GM10266 (cell line): ENCODE data around the gene HDGFL2.
A peak's percentile ranks its signal among the peaks of the same experiment; 100 is the strongest.

ENCODE experiments used
- DNase-seq: peaks from one replicate; pipeline ENCODE4 v3.0.0; 2012; ENCODE audit errors: extremely low spot score
- CTCF ChIP-seq: IDR thresholded peaks from 2 replicates; pipeline ENCODE4 v1.5.1; 2012; ENCODE audit warnings: mild to moderate bottlenecking, low read depth; ENCODE audit not compliant: control insufficient read depth, insufficient read depth; ENCODE audit errors: missing control alignments

HDGFL2 gene

DNA sequence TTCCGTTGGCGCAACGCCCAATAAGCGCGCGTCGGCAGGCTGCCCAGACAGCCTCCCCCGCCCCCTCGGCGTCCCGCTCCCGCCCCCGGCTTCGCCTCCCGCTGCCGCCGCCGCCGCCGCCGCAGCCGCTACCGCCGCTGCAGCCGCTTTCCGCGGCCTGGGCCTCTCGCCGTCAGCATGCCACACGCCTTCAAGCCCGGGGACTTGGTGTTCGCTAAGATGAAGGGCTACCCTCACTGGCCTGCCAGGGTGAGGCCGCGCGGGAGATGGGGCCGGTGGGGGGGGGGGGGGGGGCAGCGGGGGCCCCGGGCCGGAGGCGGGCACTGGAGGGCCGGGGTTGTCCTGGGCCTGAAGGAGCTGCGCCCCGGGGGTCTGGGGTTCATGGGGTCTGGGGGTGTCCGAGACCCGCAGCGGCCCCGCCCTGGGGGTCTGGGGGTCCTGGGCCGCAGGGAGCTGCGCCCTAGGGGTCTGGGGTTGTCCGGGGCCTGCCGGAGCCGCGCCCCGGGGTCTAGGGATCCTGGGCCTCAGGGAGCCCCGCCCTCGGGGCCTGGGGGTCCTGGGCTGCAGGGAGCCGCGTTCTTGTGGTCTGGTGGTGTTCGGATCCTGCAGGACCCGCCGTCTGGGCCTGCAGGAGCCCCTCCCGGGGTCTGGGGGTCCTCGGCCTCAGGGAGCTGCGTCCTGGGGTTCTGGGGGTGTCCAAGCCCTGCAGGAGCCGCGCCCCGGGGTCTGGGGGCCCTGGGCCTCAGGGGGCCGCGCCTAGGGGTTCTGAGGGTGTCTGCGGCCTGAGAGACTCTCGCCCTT is at the start of gene HDGFL2:
Gene HDGFL2, plus strand, starts transcription at position 124 of the 801 bp plus-strand sequence. Its CDS starts 54 bp downstream, at position 178.
- TF ChIP-seq CTCF = no peak
- DNase-seq = peak; percentile 53

DNA sequence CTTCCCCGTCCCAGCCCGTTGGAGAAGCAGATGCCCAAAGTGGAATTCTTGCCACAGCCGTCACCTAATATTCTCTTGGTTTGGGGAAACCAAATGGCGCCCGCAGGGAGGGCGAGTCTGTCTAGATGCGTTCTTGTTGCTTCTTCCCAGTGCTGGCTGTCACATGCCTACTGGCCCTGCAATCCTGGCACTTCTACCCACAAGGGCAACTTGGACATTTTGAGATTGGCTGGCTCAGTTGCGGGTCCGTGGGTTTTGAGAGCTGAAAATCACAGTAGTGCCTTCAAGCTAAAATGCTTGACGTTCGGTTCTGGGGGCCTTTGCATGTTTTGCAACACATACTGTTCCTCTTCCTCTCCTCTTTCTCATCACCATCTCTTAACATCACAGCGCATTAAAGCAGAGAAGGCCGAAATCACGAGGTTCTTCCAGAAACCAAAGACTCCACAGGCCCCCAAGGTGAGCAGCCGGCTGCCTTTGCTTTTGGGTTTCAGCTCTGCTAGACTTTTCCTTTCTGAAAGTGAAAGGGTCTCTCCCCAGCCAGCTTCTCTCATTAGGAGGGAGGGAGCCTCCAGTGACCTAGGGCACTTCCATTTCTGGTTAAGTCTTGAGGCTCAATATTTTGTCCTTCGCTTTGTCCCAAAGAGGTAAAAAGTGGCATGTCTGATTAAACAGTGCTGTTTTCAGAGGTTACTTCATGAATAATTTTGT is 48.5 kb upstream of the HDGFL2 start:
- no peak for DNase-seq
- no peak for TF ChIP-seq CTCF

DNA sequence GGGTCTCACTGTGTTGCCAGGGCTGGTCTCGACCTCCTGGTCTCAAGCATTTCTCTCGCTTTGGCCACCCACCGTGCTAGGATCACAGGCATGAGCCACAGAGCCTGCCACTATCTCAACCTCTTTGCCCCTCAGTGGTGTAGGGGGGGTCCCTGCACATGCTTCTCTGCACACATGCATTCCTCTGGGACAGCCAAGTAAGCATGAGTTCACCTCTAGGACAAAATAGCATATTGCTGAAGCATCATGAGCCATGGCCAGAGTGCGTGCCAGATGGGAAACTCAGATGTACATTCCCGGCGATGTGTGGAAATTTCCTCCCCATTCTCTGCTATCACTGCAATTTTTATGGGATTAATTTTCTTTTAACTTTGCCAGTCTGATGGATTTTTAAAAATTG is 46.6 kb upstream of the HDGFL2 start:
- DNase-seq = no peak
- TF ChIP-seq CTCF = no peak

DNA sequence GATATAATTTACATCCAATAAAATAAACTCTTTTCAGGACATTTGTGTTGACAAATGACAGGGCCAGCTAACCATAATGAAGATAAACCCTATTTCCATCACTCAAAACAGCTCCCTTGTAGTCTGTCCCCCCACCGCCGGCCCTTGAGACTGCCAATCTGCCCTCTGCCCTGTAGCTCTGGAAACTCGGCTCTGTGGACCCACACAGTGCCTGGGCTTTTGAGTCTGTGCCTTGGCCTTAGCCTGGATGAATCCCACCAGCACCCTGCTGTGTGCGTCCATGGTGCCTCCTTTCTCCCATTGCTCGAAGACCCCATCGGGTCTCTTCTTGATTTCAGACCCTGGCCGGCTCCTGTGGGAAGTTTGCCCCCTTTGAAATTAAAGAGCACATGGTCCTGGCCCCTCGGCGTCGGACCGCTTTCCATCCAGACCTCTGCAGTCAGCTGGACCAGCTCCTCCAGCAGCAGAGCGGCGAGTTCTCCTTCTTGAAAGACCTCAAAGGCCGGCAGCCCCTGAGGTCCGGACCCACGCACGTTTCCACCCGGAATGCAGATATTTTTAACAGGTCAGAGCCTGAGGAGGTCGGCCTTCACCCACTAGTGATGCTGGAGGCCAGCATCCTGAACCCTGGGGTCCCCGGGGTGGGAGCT is 43.6 kb upstream of the HDGFL2 start:
- no peak for DNase-seq
- TF ChIP-seq CTCF = no peak

DNA sequence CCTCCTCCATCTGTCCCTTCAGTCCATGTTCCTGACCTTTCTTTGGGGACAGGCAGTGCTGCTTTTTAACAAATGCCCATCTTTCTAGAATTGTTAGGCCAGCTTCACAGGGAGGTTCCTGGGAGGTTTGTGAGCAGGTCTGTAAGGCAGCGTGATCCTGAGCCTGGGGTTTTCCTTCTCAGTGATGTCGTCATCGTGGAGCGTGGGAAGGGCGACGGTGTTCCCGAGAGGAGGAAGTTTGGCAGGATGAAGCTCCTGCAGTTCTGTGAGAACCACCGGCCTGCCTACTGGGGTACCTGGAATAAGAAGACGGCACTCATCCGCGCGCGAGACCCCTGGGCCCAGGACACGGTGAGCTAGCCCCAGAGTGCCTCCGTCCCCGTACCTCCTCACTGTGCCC is 42.8 kb upstream of the HDGFL2 start:
- TF ChIP-seq CTCF = no peak
- no peak for DNase-seq

DNA sequence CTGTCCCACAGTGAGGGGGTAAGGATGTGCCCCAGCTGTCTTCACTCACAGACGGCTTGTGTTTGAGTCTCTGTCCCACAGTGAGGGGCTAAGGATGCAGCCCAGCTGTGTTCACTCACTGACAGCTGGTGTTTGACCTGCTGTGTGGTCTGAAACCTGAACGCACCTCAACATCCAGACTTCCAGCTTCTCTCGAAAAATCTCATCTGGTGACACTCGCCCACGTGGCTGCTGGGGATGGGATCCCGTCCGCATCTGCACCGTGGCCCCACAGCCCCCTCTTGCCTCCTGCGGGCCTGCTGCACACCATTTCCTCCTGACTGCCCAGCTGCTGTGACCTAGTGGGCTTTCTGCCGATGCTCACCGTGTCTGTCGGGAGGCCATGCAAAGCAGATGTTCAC is 42.3 kb upstream of the HDGFL2 start:
- no peak for DNase-seq
- TF ChIP-seq CTCF = no peak
